WTC11 (cell line): ENCODE results near the gene RNASEH1. TPM values are rescaled to one million over a fixed set of nuclear protein-coding genes. Genes with fewer than 3 reads are reported as not detected.

Experiments used
- ATAC-seq: fragments of 200-7000 bp; cut with Tn5 transposase; 2 replicates; pipeline ENCODE4 v1.10.0; 2021; ENCODE audit warnings: mild to moderate bottlenecking, moderate library complexity
- CTCF ChIA-PET: fragments of 300-600 bp; sonication (Branson Sonifier 250); formaldehyde crosslinking; loops from one replicate; lab custom pipeline; 2021; ENCODE audit warnings: antibody characterized with exemption; lab: Charles Lee
- POLR2A ChIA-PET: fragments of 350-600 bp; sonication (Branson Sonifier 250); formaldehyde crosslinking; loops from one replicate; lab custom pipeline; 2021; ENCODE audit warnings: antibody characterized with exemption; lab: Charles Lee
- DNase-seq: peaks from one replicate; pipeline ENCODE4 v3.0.0; 2021; ENCODE audit warnings: low spot score
- H3K27ac Mint-ChIP-seq: 2 replicates; pipeline ENCODE4 v1.8.0; 2021; ENCODE audit warnings: mixed read lengths
- H3K27me3 Mint-ChIP-seq: 2 replicates; pipeline ENCODE4 v1.8.0; 2021; ENCODE audit warnings: low read depth, mild to moderate bottlenecking, moderate library complexity, mixed read lengths
- H3K36me3 Mint-ChIP-seq: 2 replicates; pipeline ENCODE4 v1.8.0; 2021; ENCODE audit warnings: mixed read lengths
- H3K4me1 Mint-ChIP-seq: 2 replicates; pipeline ENCODE4 v1.8.0; 2022; ENCODE audit warnings: mixed read lengths
- H3K4me3 Mint-ChIP-seq: 2 replicates; pipeline ENCODE4 v1.8.0; 2021; ENCODE audit warnings: mild to moderate bottlenecking, moderate library complexity, mixed read lengths
- H3K9me3 Mint-ChIP-seq: 2 replicates; pipeline ENCODE4 v1.8.0; 2021; ENCODE audit warnings: mixed read lengths
- ATF1 ChIP-seq: sonication (generic); formaldehyde crosslinking; IDR thresholded peaks from 2 replicates; pipeline ENCODE4 v1.8.1; 2023; ENCODE audit warnings: mild to moderate bottlenecking, moderate library complexity, missing genetic modification reagents
- CREM ChIP-seq: sonication (generic); formaldehyde crosslinking; IDR thresholded peaks from 2 replicates; pipeline ENCODE4 v1.8.1; 2022; ENCODE audit warnings: mild to moderate bottlenecking, missing genetic modification reagents, moderate library complexity
- CTCF ChIP-seq: fragments of 200-600 bp; IDR thresholded peaks from 2 replicates; pipeline ENCODE4 v1.8.0; 2022; ENCODE audit warnings: antibody characterized with exemption
- E2F4 ChIP-seq: sonication (generic); formaldehyde crosslinking; IDR thresholded peaks from 2 replicates; pipeline ENCODE4 v1.8.1; 2022; ENCODE audit warnings: low read depth, mild to moderate bottlenecking, moderate library complexity, missing genetic modification reagents, borderline replicate concordance
- EMX1 ChIP-seq: fragments of 250-450 bp; sonication (Bioruptor Pico); IDR thresholded peaks from 2 replicates; pipeline ENCODE4 v1.8.0; 2021; ENCODE audit warnings: mild to moderate bottlenecking
- FOXP1 ChIP-seq: sonication (generic); formaldehyde crosslinking; IDR thresholded peaks from 2 replicates; pipeline ENCODE4 v1.8.0; 2022; ENCODE audit warnings: missing genetic modification reagents, mild to moderate bottlenecking, moderate library complexity, borderline replicate concordance
- HMGA2 ChIP-seq: fragments of 250-450 bp; sonication (Bioruptor Pico); IDR thresholded peaks from 2 replicates; pipeline ENCODE4 v1.4.0; 2021; ENCODE audit warnings: mild to moderate bottlenecking, moderate library complexity
- MXD4 ChIP-seq: fragments of 250-450 bp; sonication (Bioruptor Pico); IDR thresholded peaks from 2 replicates; pipeline ENCODE4 v1.8.0; 2021; ENCODE audit warnings: mild to moderate bottlenecking, moderate library complexity, borderline replicate concordance
- MYBL2 ChIP-seq: sonication (generic); formaldehyde crosslinking; IDR thresholded peaks from 2 replicates; pipeline ENCODE4 v1.8.1; 2023; ENCODE audit warnings: mild to moderate bottlenecking, moderate library complexity, missing genetic modification reagents
- OVOL2 ChIP-seq: fragments of 250-450 bp; sonication (Bioruptor Pico); IDR thresholded peaks from 2 replicates; pipeline ENCODE4 v1.9.0; 2021; ENCODE audit warnings: mild to moderate bottlenecking, borderline replicate concordance
- PRRX2 ChIP-seq: fragments of 250-450 bp; sonication (Bioruptor Pico); IDR thresholded peaks from 2 replicates; pipeline ENCODE4 v1.8.0; 2021; ENCODE audit warnings: mild to moderate bottlenecking
- SMAD3 ChIP-seq: sonication (generic); formaldehyde crosslinking; IDR thresholded peaks from 2 replicates; pipeline ENCODE4 v1.8.0; 2022; ENCODE audit warnings: missing genetic modification reagents, mild to moderate bottlenecking, borderline replicate concordance
- SOX15 ChIP-seq: fragments of 250-450 bp; sonication (Bioruptor Pico); IDR thresholded peaks from 2 replicates; pipeline ENCODE4 v1.9.0; 2021; ENCODE audit warnings: mild to moderate bottlenecking
- TCF7 ChIP-seq: sonication (generic); formaldehyde crosslinking; IDR thresholded peaks from 2 replicates; pipeline ENCODE4 v1.8.0; 2022; ENCODE audit warnings: mild to moderate bottlenecking, low read depth, missing genetic modification reagents, moderate library complexity
- ZNF219 ChIP-seq: sonication (generic); formaldehyde crosslinking; IDR thresholded peaks from 2 replicates; pipeline ENCODE4 v1.8.0; 2023; ENCODE audit warnings: missing genetic modification reagents, mild to moderate bottlenecking, borderline replicate concordance
- ZNF263 ChIP-seq: sonication (generic); formaldehyde crosslinking; IDR thresholded peaks from 2 replicates; pipeline ENCODE4 v1.8.1; 2022; ENCODE audit warnings: low read depth, mild to moderate bottlenecking, moderate library complexity, missing genetic modification reagents
- ZNF281 ChIP-seq: sonication (generic); formaldehyde crosslinking; IDR thresholded peaks from 2 replicates; pipeline ENCODE4 v1.8.0; 2023; ENCODE audit warnings: mild to moderate bottlenecking, missing genetic modification reagents
- ZNF423 ChIP-seq: fragments of 250-450 bp; sonication (Bioruptor Pico); IDR thresholded peaks from 2 replicates; pipeline ENCODE4 v2.1.2; 2022; ENCODE audit warnings: mild to moderate bottlenecking, moderate library complexity
- ZNF671 ChIP-seq: fragments of 250-450 bp; sonication (Bioruptor Pico); IDR thresholded peaks from 2 replicates; pipeline ENCODE4 v1.8.0; 2021; ENCODE audit warnings: mild to moderate bottlenecking
- total RNA-seq: library from RNA; stranded (reverse); gene quantifications from 3 replicates; pipeline ENCODE4 v1.2.3, GENCODE V29; 2021
- TF ChIP-seq, protein P1 (sequence below): sonication (generic); formaldehyde crosslinking; IDR thresholded peaks from 2 replicates; pipeline ENCODE4 v1.8.1; 2022; ENCODE audit warnings: mild to moderate bottlenecking, missing genetic modification reagents, moderate library complexity, borderline replicate concordance
- TF ChIP-seq, protein P2 (sequence below): fragments of 250-450 bp; sonication (Bioruptor Pico); IDR thresholded peaks from 2 replicates; pipeline ENCODE4 v1.8.0; 2021; ENCODE audit warnings: mild to moderate bottlenecking

The RNASEH1 gene
- total RNA-seq, 1 experiment from 2014 or later = 44.4 TPM

DNA sequence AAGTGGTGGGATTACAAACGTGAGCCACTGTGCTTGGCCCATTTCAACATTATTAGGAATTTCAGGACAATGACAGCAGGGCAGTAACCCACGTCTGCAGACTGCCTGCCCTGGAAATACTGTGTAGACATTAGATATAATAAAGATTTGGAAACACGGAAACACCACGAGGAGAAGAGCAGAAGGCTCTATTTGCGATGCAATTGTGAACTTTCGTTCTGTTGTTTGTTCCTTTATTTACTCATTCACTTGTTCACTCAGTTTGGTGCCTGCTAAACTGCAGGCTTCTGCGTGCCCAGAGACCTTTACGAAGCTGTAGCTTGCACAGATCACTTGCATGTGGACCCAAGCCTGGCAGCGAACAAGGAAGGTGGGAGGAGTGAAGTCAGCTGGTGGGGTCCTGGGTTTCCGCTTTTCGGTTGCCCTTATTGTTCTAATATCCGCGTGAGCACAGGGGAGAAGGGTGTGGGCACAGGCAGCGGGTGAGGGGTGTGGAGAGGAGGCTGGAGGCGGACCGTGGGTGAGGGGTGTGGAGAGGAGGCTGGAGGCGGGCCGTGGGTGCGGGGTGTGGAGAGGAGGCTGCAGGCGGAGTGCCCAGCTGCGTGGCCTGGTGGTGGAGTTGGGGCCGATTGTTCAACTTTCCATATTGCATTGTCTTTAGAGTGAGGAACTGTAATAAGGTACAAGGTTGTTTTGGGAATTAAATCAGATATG, 40.2 kb upstream of the RNASEH1 start:
- DNase-seq = no peak
- CTCF ChIA-PET = no interaction called here
- POLR2A ChIA-PET = no interaction called here
- Mint-ChIP-seq H3K27ac (no peak overlapping the region), H3K9me3 (no peaks in the 10 kb centered on the region), H3K27me3 (no peaks in the 10 kb centered on the region), H3K4me3 (no peak overlapping the region), H3K36me3 (peaks cover 7% of the 10 kb centered on the region; the same call in 1 of the 2 replicates), H3K4me1 (peaks cover 4% of the 10 kb centered on the region; the same call in 1 of the 2 replicates)
- TF ChIP-seq SOX15 (CRISPR knock-in tag) (no peak), MYBL2 (CRISPR knock-in tag) (no peak), ZNF281 (CRISPR knock-in tag) (no peak), ATF1 (no peak)
- no peak for ATAC-seq

DNA sequence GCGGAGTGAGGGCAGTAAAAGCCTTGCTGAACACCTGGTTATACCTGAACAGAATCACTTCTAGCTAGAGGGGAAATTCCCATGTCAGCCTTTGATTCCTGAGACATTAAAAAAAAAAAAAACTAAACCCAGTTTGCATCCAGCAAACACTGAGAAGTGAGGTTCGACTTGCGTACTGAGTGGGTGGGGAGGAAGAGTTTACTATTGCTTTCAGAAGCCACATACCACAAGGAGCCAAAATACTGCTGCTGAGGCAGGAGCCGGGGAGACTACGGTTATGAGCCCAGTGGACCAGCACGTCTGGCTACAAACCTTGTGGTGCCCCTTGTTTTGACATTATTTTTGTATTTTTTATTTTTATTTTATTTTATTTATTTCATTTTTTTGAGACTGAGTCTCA, 39.4 kb upstream of the RNASEH1 start:
- peaks cover 13% of the 10 kb centered on the region for H3K36me3 Mint-ChIP-seq
- H3K4me3 Mint-ChIP-seq = no peak overlapping the region
- H3K9me3 Mint-ChIP-seq = peaks cover 3% of the 10 kb centered on the region; the same call in 1 of the 2 replicates
- peaks cover 4% of the 10 kb centered on the region; the same call in 1 of the 2 replicates for H3K4me1 Mint-ChIP-seq
- H3K27ac Mint-ChIP-seq = no peak overlapping the region
- POLR2A ChIA-PET = no interaction called here
- ATAC-seq (no peak), DNase-seq (no peak)
- TF ChIP-seq ZNF671 (CRISPR knock-in tag) (no peak), HMGA2 (CRISPR knock-in tag) (peak; percentile 53), EMX1 (CRISPR knock-in tag) (no peak), CTCF (no peak), FOXP1 (CRISPR knock-in tag) (no peak)
- TF ChIP-seq, protein P1, sequence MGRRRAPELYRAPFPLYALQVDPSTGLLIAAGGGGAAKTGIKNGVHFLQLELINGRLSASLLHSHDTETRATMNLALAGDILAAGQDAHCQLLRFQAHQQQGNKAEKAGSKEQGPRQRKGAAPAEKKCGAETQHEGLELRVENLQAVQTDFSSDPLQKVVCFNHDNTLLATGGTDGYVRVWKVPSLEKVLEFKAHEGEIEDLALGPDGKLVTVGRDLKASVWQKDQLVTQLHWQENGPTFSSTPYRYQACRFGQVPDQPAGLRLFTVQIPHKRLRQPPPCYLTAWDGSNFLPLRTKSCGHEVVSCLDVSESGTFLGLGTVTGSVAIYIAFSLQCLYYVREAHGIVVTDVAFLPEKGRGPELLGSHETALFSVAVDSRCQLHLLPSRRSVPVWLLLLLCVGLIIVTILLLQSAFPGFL = no peak
- CTCF ChIA-PET = no interaction called here
- H3K27me3 Mint-ChIP-seq = no peaks in the 10 kb centered on the region; the same call in 1 of the 2 replicates

DNA sequence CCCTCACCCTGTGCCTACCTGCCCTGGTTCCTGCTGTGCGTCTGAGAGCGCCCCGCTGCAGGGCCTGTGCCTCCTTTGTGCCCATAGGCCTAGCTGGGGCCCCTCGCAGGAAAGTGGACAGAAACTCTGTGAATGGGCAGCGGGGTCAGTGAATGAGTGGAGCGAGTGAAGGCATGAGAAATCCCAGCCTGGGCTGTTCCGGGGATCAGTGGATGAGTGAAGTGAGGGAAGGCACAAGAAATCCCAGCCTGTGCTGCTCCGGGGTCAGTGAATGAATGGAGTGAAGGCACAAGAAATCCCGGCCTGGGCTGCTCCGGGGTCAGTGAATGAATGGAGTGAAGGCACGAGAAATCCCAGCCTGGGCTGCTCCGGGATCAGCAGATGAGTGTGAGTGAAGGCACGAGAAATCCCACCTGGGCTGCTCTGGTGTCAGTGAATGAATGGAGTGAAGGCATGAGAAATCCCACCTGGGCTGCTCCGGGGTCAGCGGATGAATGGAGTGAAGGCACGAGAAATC, 38.8 kb upstream of the RNASEH1 start:
- H3K36me3 Mint-ChIP-seq = peaks cover 18% of the 10 kb centered on the region
- no peak overlapping the region for H3K4me3 Mint-ChIP-seq
- H3K27me3 Mint-ChIP-seq = no peaks in the 10 kb centered on the region; the same call in 1 of the 2 replicates
- DNase-seq = no peak
- no peak overlapping the region; the same call in 1 of the 2 replicates for H3K27ac Mint-ChIP-seq
- H3K9me3 Mint-ChIP-seq = peaks cover 8% of the 10 kb centered on the region; the same call in 1 of the 2 replicates
- ATAC-seq = no peak
- ChIA-PET POLR2A (no interaction called here), CTCF (no interaction called here)
- peaks cover 4% of the 10 kb centered on the region; the same call in 1 of the 2 replicates for H3K4me1 Mint-ChIP-seq
- no peak for TF ChIP-seq MXD4
- TF ChIP-seq ZNF423 = no peak
- no peak for TF ChIP-seq CREM (CRISPR knock-in tag)
- TF ChIP-seq MYBL2 (CRISPR knock-in tag) = no peak
- TF ChIP-seq SMAD3 = no peak
- no peak for TF ChIP-seq CTCF
- TF ChIP-seq E2F4 = no peak
- no peak for TF ChIP-seq OVOL2 (CRISPR knock-in tag)
- TF ChIP-seq, protein P2, sequence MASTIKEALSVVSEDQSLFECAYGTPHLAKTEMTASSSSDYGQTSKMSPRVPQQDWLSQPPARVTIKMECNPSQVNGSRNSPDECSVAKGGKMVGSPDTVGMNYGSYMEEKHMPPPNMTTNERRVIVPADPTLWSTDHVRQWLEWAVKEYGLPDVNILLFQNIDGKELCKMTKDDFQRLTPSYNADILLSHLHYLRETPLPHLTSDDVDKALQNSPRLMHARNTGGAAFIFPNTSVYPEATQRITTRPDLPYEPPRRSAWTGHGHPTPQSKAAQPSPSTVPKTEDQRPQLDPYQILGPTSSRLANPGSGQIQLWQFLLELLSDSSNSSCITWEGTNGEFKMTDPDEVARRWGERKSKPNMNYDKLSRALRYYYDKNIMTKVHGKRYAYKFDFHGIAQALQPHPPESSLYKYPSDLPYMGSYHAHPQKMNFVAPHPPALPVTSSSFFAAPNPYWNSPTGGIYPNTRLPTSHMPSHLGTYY (CRISPR knock-in tag) = no peak
- no peak for TF ChIP-seq ZNF263 (CRISPR knock-in tag)
- no peak for TF ChIP-seq TCF7 (CRISPR knock-in tag)
- no peak for TF ChIP-seq PRRX2 (CRISPR knock-in tag)
- TF ChIP-seq ZNF219 (CRISPR knock-in tag) = no peak
